Body of pancreas (tissue), 4 donors: ENCODE measurements around the gene LRCH1. TPM values are rescaled to one million over a fixed set of nuclear protein-coding genes. Genes with fewer than 3 reads are reported as not detected.

ENCODE experiments used
- ATAC-seq: fragments of 150-250 bp; one replicate; pipeline ENCODE4 v1.9.1; 2016
- DNase-seq, 4 donors: peaks; one replicate each; pipeline ENCODE4 v3.0.0-alpha.2; 2019
- H3K27ac ChIP-seq, 4 donors: fragments of 200-600 bp; sonication (generic); 1 replicate in 3 of 4; 2 replicates in 1 of 4; pipeline versions ENCODE4 v1.5.1 to v1.6.1; 2016 to 2019; ENCODE audit warnings: mild to moderate bottlenecking in 1 of 4, mixed read lengths in 1 of 4, moderate library complexity in 1 of 4
- H3K27me3 ChIP-seq, 2 donors: fragments of 200-600 bp; sonication (generic); one replicate each; pipeline ENCODE4 v1.6.0; 2016; ENCODE audit warnings: mild to moderate bottlenecking in 1 of 2
- H3K36me3 ChIP-seq, 2 donors: fragments of 200-600 bp; sonication (generic); replicated peaks in 1 of 2; 2 replicates each; pipeline ENCODE4 v1.5.1; 2016; ENCODE audit warnings: low read depth in 2 of 2; ENCODE audit not compliant: insufficient read depth in 1 of 2
- H3K4me1 ChIP-seq: fragments of 200-600 bp; sonication (generic); one replicate; pipeline ENCODE4 v1.6.0; 2016
- H3K4me3 ChIP-seq, 2 donors: fragments of 200-600 bp; sonication (generic); 1 replicate in 1 of 2; 2 replicates in 1 of 2; pipeline ENCODE4 v1.5.1; 2016 to 2019
- H3K9me3 ChIP-seq, 3 donors: fragments of 200-600 bp; sonication (generic); 1 replicate in 2 of 3; 2 replicates in 1 of 3; pipeline ENCODE4 v1.5.1; 2016
- POLR2A ChIP-seq, 3 donors: fragments of 450-650 bp; IDR thresholded peaks; one replicate each; pipeline ENCODE4 v1.6.1; 2016; ENCODE audit warnings: antibody characterized with exemption in 3 of 3, mild to moderate bottlenecking in 2 of 3
- WGBS, 2 donors: methylation state at CpG; one replicate each; pipeline ENCODE4 v1.1.5; 2017; 5-methylcytosine and 5-hydroxymethylcytosine counted together
- intact Hi-C: fragments of 100-400 bp; cut with DNase I; formaldehyde crosslinking; loops from one replicate; pipeline ENCODE4 v1.15.1; 2023
- small RNA-seq: library from RNA; depleted of rRNA; stranded (forward); fragments of <200 nt; gene quantifications from one replicate; pipeline ENCODE3, GENCODE V24; 2016
- total RNA-seq, 2 donors: library from RNA; depleted of rRNA; stranded (reverse); fragments of >200 nt; gene quantifications; one replicate each; pipeline ENCODE4 v1.1.0, GENCODE V29; 2016
- TF ChIP-seq, protein P1 (sequence below), 7 experiments: fragments of 450-650 bp in 4 of 7; fragments of 200-600 bp in 3 of 7; sonication (generic) in 3 of 7; IDR thresholded peaks; one replicate each; pipeline ENCODE4 v1.5.1; 2016 to 2019; ENCODE audit warnings: antibody characterized with exemption in 7 of 7

Gene LRCH1
- total RNA-seq, 2 donors from 2014 or later = 7.3 to 8.6 TPM

DNA sequence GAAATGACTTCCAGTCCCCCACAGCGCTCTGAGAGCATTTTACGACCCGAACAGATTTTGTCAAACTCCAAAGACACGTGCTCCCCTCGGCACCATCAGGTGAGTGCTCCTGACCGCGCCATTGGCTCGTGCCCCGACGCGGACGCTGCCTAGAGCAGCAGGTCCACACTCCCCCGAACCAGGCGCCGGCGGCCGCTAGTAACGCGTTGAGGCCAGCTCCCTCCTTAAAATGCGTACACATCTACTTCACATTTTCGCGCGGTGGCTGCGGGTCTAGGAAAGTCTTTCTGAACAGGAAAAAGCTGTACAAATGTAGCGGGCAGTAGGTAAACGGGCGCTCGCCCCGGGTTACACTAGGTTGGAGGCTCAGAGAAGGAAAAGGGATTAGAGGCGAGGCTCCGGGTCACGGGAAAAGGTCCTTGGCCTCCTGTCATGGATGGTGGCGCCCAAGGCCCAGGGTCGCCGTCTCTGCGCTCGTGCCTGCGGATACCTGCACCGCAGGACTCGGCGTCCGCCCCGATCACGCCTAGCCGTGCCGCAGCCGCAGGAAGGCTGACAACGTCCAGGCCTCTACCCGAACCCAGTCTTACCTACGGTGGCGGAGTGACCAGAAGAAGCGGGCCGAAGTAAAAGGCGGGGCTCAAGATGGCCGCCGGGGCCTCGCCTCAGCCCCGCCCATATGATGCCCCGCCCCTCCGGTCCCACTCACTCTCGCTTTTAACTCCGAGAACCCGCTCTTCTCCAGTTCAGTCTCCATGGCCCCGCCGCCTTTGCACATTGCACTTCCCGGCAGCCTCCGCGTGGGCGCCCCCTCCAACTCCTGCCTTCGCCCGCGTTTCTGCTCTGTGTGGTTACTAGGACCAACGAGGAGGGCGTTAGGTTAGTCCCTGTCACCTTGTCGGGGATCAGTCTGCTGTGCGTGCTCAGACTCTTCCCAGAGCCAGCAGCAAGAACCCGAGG is 243.8 kb downstream of the LRCH1 start, which contains the start of gene ESD:
TSS of gene ESD (minus strand) at position 647 of the 960 bp plus-strand sequence. CDS start 5,748 bp downstream, outside the sequence.
- peak; percentile 98 for ATAC-seq
- no peaks in the 10 kb centered on the region for H3K27me3 ChIP-seq
- H3K9me3 ChIP-seq = no peaks in the 10 kb centered on the region
- H3K27ac ChIP-seq = peak within 1 kb of the TSS; percentile 74 to 90 (median 83)
- no peaks in the 10 kb centered on the region for H3K36me3 ChIP-seq
- peak; percentile 62 to 88 (median 85) for TF ChIP-seq POLR2A (IDR thresholded peaks at IDR 0.05)
- TF ChIP-seq, protein P1, sequence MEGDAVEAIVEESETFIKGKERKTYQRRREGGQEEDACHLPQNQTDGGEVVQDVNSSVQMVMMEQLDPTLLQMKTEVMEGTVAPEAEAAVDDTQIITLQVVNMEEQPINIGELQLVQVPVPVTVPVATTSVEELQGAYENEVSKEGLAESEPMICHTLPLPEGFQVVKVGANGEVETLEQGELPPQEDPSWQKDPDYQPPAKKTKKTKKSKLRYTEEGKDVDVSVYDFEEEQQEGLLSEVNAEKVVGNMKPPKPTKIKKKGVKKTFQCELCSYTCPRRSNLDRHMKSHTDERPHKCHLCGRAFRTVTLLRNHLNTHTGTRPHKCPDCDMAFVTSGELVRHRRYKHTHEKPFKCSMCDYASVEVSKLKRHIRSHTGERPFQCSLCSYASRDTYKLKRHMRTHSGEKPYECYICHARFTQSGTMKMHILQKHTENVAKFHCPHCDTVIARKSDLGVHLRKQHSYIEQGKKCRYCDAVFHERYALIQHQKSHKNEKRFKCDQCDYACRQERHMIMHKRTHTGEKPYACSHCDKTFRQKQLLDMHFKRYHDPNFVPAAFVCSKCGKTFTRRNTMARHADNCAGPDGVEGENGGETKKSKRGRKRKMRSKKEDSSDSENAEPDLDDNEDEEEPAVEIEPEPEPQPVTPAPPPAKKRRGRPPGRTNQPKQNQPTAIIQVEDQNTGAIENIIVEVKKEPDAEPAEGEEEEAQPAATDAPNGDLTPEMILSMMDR (IDR thresholded peaks at IDR 0.05) = no peak
- DNase-seq = peak; percentile 91 to 95 (median 94)
- intact Hi-C loops = no loop called here
- H3K4me3 ChIP-seq = peak within 1 kb of the TSS; percentile 26 to 84
- H3K4me1 ChIP-seq = peaks cover 30% of the 10 kb centered on the region
- WGBS, 2 donors = 0 to 1% methylated on average over 45 to 76 of the region's 77 CpGs

DNA sequence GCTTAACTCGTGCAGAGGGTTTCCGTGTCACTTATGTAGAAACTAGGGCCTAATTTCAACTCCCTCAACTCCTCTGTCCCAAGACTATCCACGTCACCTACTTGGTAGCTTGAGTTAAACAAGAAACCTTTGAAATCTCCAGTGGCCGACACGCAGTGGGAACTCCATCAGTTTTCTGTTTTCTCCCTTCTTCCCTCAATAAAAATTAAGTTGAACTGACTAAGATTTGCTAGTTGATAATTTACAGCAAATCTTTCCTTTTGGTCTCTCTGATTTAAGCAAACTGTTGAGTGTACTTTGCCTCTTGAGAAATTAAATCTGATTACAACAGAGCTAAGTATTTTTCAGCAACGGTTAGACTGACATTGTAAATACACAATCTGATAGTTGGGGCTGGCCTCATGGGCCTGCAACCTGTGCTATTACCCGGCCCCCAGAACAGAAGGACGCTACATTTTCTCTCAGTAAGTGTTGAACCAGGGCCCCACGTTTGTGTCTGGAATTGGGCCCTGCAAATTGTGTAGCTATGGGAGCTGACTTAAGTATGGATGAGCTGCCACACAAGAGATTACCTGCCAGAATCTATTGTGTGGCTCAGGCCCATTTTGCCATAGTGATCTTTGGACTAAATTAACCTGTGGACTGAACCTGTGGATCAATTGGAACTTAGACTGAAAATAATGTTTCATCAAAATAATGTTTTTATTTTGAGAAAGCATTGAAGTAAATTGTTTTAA is 244.7 kb downstream of the LRCH1 start:
- intact Hi-C loops = no loop called here
- peak in 1 of 4 donors; percentile 9 for DNase-seq
- H3K4me1 ChIP-seq = peaks cover 30% of the 10 kb centered on the region
- no peak for ATAC-seq
- peak overlapping the region; percentile 74 to 90 (median 83) for H3K27ac ChIP-seq
- H3K36me3 ChIP-seq = no peaks in the 10 kb centered on the region
- TF ChIP-seq, protein P1 (IDR thresholded peaks at IDR 0.05) = no peak
- no peak for TF ChIP-seq POLR2A (IDR thresholded peaks at IDR 0.05)
- 20 to 29% methylated on average over 9 of the region's 9 CpGs for WGBS, 2 donors
- H3K4me3 ChIP-seq = peak overlapping the region in 1 of 2 donors; percentile 84
- no peaks in the 10 kb centered on the region for H3K27me3 ChIP-seq
- no peaks in the 10 kb centered on the region for H3K9me3 ChIP-seq

DNA sequence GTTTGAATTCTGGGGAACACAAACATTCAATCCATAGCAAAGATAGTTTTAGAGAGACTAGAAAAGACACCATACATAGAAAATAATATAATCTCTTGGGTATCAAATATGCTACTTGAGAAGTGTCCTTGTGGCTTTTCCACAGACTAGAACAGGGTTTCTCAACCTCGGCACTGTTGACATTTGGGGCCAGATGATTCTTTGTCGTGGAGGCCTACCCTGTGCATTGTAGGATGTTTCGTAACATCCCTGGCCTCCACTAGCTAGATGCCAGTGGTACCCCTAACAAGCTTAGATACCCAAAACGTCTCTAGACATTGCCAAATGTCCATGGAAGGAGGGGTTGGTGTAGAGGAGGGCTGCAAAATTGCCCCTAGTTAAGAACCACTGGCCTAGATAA is 246.2 kb downstream of the LRCH1 start:
- H3K27ac ChIP-seq = no peak overlapping the region
- no peak overlapping the region for H3K4me3 ChIP-seq
- H3K9me3 ChIP-seq = no peaks in the 10 kb centered on the region
- intact Hi-C loops = no loop called here
- TF ChIP-seq, protein P1 (IDR thresholded peaks at IDR 0.05) = no peak
- TF ChIP-seq POLR2A (IDR thresholded peaks at IDR 0.05) = no peak
- no peaks in the 10 kb centered on the region for H3K36me3 ChIP-seq
- 74 to 85% methylated on average over 4 of the region's 4 CpGs for WGBS, 2 donors
- H3K27me3 ChIP-seq = no peaks in the 10 kb centered on the region
- ATAC-seq (no peak), DNase-seq (no peak)
- peaks cover 30% of the 10 kb centered on the region for H3K4me1 ChIP-seq

DNA sequence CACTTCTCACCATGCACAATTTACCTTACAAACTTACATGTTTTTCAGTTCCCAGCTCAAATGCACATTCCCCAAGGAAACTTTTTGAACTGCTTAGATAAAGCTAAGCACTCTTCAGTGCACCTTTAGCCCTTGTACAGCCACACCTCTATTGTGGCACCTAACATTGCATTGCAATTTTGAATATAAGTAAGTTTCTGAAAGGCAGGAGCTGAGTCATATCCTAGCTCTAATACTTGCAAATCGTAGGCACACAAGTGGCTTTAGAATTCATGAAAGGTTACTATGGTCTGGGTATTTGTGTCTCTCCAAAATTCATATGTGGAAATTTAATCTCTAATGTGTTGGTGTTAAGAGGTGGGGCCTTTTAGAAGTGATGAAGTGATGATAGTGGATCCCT is 248.9 kb downstream of the LRCH1 start:
- 36 to 63% methylated on average over 1 of the region's 1 CpG for WGBS, 2 donors
- Histone ChIP-seq H3K27me3 (no peaks in the 10 kb centered on the region), H3K4me1 (peaks cover 9% of the 10 kb centered on the region), H3K36me3 (no peaks in the 10 kb centered on the region), H3K27ac (no peak overlapping the region), H3K9me3 (no peaks in the 10 kb centered on the region), H3K4me3 (no peak overlapping the region)
- no peak for ATAC-seq
- no peak for DNase-seq
- no peak for TF ChIP-seq POLR2A (IDR thresholded peaks at IDR 0.05)
- intact Hi-C loops = no loop called here

Small RNA genes lying within 50 kb of the gene (small RNA-seq; reads per million reads assigned to genes)
- gene AL359880.1 = not detected

Other genes with a start within 250 kb of the LRCH1 start
- gene RUBCNL, start 165.9 kb upstream of the LRCH1 start, total RNA-seq = 1 to 10 TPM; 2.1 to 2.3 TPM
- gene ESD, start 244.0 kb downstream of the LRCH1 start, total RNA-seq = 10 to 100 TPM; 24.4 to 45.4 TPM